ENCODE data around the gene CCDC85A.

- TF ChIP-seq, protein P1, sequence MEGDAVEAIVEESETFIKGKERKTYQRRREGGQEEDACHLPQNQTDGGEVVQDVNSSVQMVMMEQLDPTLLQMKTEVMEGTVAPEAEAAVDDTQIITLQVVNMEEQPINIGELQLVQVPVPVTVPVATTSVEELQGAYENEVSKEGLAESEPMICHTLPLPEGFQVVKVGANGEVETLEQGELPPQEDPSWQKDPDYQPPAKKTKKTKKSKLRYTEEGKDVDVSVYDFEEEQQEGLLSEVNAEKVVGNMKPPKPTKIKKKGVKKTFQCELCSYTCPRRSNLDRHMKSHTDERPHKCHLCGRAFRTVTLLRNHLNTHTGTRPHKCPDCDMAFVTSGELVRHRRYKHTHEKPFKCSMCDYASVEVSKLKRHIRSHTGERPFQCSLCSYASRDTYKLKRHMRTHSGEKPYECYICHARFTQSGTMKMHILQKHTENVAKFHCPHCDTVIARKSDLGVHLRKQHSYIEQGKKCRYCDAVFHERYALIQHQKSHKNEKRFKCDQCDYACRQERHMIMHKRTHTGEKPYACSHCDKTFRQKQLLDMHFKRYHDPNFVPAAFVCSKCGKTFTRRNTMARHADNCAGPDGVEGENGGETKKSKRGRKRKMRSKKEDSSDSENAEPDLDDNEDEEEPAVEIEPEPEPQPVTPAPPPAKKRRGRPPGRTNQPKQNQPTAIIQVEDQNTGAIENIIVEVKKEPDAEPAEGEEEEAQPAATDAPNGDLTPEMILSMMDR (IDR thresholded peaks at IDR 0.05 in 2 of 3, conservative IDR thresholded peaks at IDR 0.05 in 1 of 3; ENCODE audit: borderline replicate concordance in 1 of 3, insufficient read depth in 1 of 3, low read depth in 2 of 3, low read length in 2 of 3) = no peak
- TF ChIP-seq, protein P2, sequence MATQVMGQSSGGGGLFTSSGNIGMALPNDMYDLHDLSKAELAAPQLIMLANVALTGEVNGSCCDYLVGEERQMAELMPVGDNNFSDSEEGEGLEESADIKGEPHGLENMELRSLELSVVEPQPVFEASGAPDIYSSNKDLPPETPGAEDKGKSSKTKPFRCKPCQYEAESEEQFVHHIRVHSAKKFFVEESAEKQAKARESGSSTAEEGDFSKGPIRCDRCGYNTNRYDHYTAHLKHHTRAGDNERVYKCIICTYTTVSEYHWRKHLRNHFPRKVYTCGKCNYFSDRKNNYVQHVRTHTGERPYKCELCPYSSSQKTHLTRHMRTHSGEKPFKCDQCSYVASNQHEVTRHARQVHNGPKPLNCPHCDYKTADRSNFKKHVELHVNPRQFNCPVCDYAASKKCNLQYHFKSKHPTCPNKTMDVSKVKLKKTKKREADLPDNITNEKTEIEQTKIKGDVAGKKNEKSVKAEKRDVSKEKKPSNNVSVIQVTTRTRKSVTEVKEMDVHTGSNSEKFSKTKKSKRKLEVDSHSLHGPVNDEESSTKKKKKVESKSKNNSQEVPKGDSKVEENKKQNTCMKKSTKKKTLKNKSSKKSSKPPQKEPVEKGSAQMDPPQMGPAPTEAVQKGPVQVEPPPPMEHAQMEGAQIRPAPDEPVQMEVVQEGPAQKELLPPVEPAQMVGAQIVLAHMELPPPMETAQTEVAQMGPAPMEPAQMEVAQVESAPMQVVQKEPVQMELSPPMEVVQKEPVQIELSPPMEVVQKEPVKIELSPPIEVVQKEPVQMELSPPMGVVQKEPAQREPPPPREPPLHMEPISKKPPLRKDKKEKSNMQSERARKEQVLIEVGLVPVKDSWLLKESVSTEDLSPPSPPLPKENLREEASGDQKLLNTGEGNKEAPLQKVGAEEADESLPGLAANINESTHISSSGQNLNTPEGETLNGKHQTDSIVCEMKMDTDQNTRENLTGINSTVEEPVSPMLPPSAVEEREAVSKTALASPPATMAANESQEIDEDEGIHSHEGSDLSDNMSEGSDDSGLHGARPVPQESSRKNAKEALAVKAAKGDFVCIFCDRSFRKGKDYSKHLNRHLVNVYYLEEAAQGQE (IDR thresholded peaks at IDR 0.05; ENCODE audit: low read depth) = no peak
- TF ChIP-seq EZH2 (IDR thresholded peaks at IDR 0.05) (no peak), EZH2phosphoT487 (IDR thresholded peaks at IDR 0.05; ENCODE audit: borderline replicate concordance) (no peak), JUND (IDR thresholded peaks at IDR 0.05) (no peak), TCF7L2 (IDR thresholded peaks at IDR 0.05; ENCODE audit: borderline replicate concordance, extremely low read depth, insufficient read depth, insufficient read length) (no peak), POLR2A (IDR thresholded peaks at IDR 0.05; ENCODE audit: borderline replicate concordance, extremely low read depth, insufficient read depth, insufficient read length) (no peak), POLR2AphosphoS5 (IDR thresholded peaks at IDR 0.05; ENCODE audit: low read depth, low read length) (no peak), MAX (IDR thresholded peaks at IDR 0.05) (no peak), SIN3A (IDR thresholded peaks at IDR 0.05; ENCODE audit: low read depth) (no peak), RAD21 (IDR thresholded peaks at IDR 0.05; ENCODE audit: low read depth) (no peak)
Measured at GRCh38 chr2:56175779-56176178, 8.0 kb upstream of the CCDC85A start.

Data from HCT116 (cell line).